HepG2 (cell line): ENCODE measurements around the gene XXYLT1. TPM values are rescaled to one million over a fixed set of nuclear protein-coding genes. Genes with fewer than 3 reads are reported as not detected.
A peak's percentile ranks its signal among the peaks of the same experiment; 100 is the strongest.

Source experiments
- BORCS8-MEF2B ChIP-seq: sonication (generic); formaldehyde crosslinking; IDR thresholded peaks from 2 replicates; pipeline ENCODE4 v1.8.0; 2022; ENCODE audit warnings: mild to moderate bottlenecking, missing genetic modification reagents
- CHCHD3 ChIP-seq: sonication (generic); formaldehyde crosslinking; IDR thresholded peaks from 2 replicates; pipeline ENCODE4 v1.8.0; 2022; ENCODE audit warnings: mild to moderate bottlenecking, missing genetic modification reagents, moderate library complexity
- FOXA3 ChIP-seq: IDR thresholded peaks from 2 replicates; pipeline ENCODE4 v1.6.1; 2016; ENCODE audit warnings: missing genetic modification reagents, missing compliant biosample characterization
- GFI1 ChIP-seq: sonication (generic); formaldehyde crosslinking; IDR thresholded peaks from 2 replicates; pipeline ENCODE4 v1.5.0; 2020; ENCODE audit warnings: missing genetic modification reagents, mild to moderate bottlenecking, borderline replicate concordance
- HOXA9 ChIP-seq: sonication (generic); formaldehyde crosslinking; IDR thresholded peaks from 2 replicates; pipeline ENCODE4 v1.8.1; 2022; ENCODE audit warnings: missing genetic modification reagents, mild to moderate bottlenecking, moderate library complexity, borderline replicate concordance
- KDM3A ChIP-seq: IDR thresholded peaks from 2 replicates; pipeline ENCODE4 v1.6.1; 2018; ENCODE audit warnings: low read depth, missing compliant biosample characterization
- KLF13 ChIP-seq: sonication (generic); formaldehyde crosslinking; IDR thresholded peaks from 2 replicates; pipeline ENCODE4 v1.4.0; 2020; ENCODE audit warnings: mild to moderate bottlenecking, missing genetic modification reagents
- MEIS1 ChIP-seq: sonication (generic); formaldehyde crosslinking; IDR thresholded peaks from 2 replicates; pipeline ENCODE4 v1.9.0; 2021; ENCODE audit warnings: mild to moderate bottlenecking, missing genetic modification reagents, moderate library complexity, borderline replicate concordance
- NPAS2 ChIP-seq: sonication (generic); formaldehyde crosslinking; IDR thresholded peaks from 2 replicates; pipeline ENCODE4 v1.8.0; 2022; ENCODE audit warnings: mild to moderate bottlenecking, missing genetic modification reagents, borderline replicate concordance
- SALL1 ChIP-seq: sonication (generic); formaldehyde crosslinking; IDR thresholded peaks from 2 replicates; pipeline ENCODE4 v1.8.0; 2022; ENCODE audit warnings: mild to moderate bottlenecking, missing genetic modification reagents
- SMAD3 ChIP-seq: sonication (generic); formaldehyde crosslinking; IDR thresholded peaks from 2 replicates; pipeline ENCODE4 v1.4.0; 2020; ENCODE audit warnings: missing genetic modification reagents
- SOX13 ChIP-seq, 3 experiments: fragments of 450-650 bp in 1 of 3; sonication (generic) in 1 of 3; formaldehyde crosslinking in 1 of 3; IDR thresholded peaks in 2 of 3; conservative IDR thresholded peaks in 1 of 3; 2 replicates each; pipeline versions ENCODE4 v1.5.0 to v1.6.1; 2016 to 2020; ENCODE audit warnings: antibody characterized with exemption in 1 of 3, mild to moderate bottlenecking in 1 of 3, missing compliant biosample characterization in 1 of 3, missing genetic modification reagents in 1 of 3, moderate library complexity in 1 of 3
- SOX6 ChIP-seq, 2 experiments: fragments of 450-650 bp in 1 of 2; sonication (generic) in 1 of 2; formaldehyde crosslinking in 1 of 2; IDR thresholded peaks; 2 replicates each; pipeline versions ENCODE4 v1.4.0 to v1.6.1; 2017 to 2020; ENCODE audit warnings: antibody characterized with exemption in 1 of 2, mild to moderate bottlenecking in 1 of 2, missing genetic modification reagents in 1 of 2
- SSRP1 ChIP-seq: IDR thresholded peaks from 2 replicates; pipeline ENCODE4 v1.6.1; 2016; ENCODE audit warnings: control low read depth
- ZNF263 ChIP-seq: sonication (generic); formaldehyde crosslinking; IDR thresholded peaks from 2 replicates; pipeline ENCODE4 v1.4.0; 2020; ENCODE audit warnings: missing genetic modification reagents
- ZNF44 ChIP-seq: sonication (generic); formaldehyde crosslinking; IDR thresholded peaks from 2 replicates; pipeline ENCODE4 v1.5.1; 2020; ENCODE audit warnings: mild to moderate bottlenecking, missing genetic modification reagents
- polyA plus RNA-seq, 8 experiments: library from polyadenylated mRNA; depleted of rRNA in 3 of 8; stranded (reverse) in 7 of 8; unstranded in 1 of 8; fragments of >200 nt; fragmentation: Illumina TruSeq in 4 of 8; extraction: Trizol in 4 of 8; gene quantifications; 2 replicates each; pipeline versions ENCODE4 v1.2.1 to v1.2.3, GENCODE V29; 2011 to 2016; ENCODE audit warnings: low read depth in 4 of 8, missing spikeins in 1 of 8, mixed read lengths in 1 of 8; ENCODE audit not compliant: insufficient read depth in 1 of 8
- total RNA-seq, 5 experiments: library from RNA; depleted of rRNA; stranded (reverse); fragments of >200 nt; fragmentation: Illumina TruSeq; extraction: Trizol; gene quantifications; 2 replicates each; pipeline ENCODE4 v1.2.3, GENCODE V29; 2016; ENCODE audit warnings: low read depth in 1 of 5
- TF ChIP-seq, protein P1 (sequence below): sonication (generic); formaldehyde crosslinking; IDR thresholded peaks from 2 replicates; pipeline ENCODE4 v1.5.1; 2020; ENCODE audit warnings: mild to moderate bottlenecking, missing genetic modification reagents, borderline replicate concordance
- TF ChIP-seq, protein P2 (sequence below): sonication (generic); formaldehyde crosslinking; IDR thresholded peaks from 2 replicates; pipeline ENCODE4 v1.4.0; 2020; ENCODE audit warnings: missing genetic modification reagents
- TF ChIP-seq, protein P3 (sequence below): IDR thresholded peaks from 2 replicates; pipeline ENCODE4 v1.6.1; 2012; ENCODE audit warnings: low read length, improper control_type of control experiment

The XXYLT1 gene
- total and polyA plus RNA-seq, 2 of the 13 experiments (the other 11 are each of a cell fraction or from before 2014, with no cell fraction given) = 17.7 to 19.0 TPM

DNA sequence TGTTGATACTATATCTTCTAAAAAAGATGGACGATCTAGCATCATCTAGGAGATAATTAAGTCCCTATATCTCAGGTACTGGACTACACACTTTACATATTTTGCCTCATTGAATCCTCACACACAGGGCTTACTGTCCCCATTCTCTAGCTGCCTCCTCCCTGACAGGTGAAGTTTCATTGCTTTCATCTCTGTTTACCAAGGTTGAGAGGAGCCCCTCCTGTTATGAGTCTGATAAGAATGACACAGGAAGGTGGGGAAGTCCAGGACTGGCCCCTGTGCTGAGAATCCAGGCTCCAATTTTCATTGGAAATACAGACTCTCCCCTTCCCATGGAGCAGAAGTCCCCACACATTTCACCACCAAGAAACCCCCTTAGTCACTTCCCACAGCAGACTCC lies 105.2 kb downstream of the XXYLT1 start (continued):
- TF ChIP-seq, protein P1, sequence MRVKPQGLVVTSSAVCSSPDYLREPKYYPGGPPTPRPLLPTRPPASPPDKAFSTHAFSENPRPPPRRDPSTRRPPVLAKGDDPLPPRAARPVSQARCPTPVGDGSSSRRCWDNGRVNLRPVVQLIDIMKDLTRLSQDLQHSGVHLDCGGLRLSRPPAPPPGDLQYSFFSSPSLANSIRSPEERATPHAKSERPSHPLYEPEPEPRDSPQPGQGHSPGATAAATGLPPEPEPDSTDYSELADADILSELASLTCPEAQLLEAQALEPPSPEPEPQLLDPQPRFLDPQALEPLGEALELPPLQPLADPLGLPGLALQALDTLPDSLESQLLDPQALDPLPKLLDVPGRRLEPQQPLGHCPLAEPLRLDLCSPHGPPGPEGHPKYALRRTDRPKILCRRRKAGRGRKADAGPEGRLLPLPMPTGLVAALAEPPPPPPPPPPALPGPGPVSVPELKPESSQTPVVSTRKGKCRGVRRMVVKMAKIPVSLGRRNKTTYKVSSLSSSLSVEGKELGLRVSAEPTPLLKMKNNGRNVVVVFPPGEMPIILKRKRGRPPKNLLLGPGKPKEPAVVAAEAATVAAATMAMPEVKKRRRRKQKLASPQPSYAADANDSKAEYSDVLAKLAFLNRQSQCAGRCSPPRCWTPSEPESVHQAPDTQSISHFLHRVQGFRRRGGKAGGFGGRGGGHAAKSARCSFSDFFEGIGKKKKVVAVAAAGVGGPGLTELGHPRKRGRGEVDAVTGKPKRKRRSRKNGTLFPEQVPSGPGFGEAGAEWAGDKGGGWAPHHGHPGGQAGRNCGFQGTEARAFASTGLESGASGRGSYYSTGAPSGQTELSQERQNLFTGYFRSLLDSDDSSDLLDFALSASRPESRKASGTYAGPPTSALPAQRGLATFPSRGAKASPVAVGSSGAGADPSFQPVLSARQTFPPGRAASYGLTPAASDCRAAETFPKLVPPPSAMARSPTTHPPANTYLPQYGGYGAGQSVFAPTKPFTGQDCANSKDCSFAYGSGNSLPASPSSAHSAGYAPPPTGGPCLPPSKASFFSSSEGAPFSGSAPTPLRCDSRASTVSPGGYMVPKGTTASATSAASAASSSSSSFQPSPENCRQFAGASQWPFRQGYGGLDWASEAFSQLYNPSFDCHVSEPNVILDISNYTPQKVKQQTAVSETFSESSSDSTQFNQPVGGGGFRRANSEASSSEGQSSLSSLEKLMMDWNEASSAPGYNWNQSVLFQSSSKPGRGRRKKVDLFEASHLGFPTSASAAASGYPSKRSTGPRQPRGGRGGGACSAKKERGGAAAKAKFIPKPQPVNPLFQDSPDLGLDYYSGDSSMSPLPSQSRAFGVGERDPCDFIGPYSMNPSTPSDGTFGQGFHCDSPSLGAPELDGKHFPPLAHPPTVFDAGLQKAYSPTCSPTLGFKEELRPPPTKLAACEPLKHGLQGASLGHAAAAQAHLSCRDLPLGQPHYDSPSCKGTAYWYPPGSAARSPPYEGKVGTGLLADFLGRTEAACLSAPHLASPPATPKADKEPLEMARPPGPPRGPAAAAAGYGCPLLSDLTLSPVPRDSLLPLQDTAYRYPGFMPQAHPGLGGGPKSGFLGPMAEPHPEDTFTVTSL (CRISPR knock-in tag) = peak; percentile 69; the same call in 1 of the 2 replicates
- TF ChIP-seq SMAD3 (CRISPR knock-in tag) = peak; percentile 42; the same call in 1 of the 2 replicates
- TF ChIP-seq CHCHD3 (CRISPR knock-in tag) = no peak
- no peak for TF ChIP-seq HOXA9
- TF ChIP-seq ZNF263 (CRISPR knock-in tag) = no peak
- peak; percentile 80 for TF ChIP-seq SOX13 (IDR thresholded peaks at IDR 0.05)
- peak in 1 of 2 experiments; percentile 96; a peak in 2 of 4 replicates for TF ChIP-seq SOX13 (CRISPR knock-in tag; conservative IDR thresholded peaks at IDR 0.05 in 1 of 2, IDR thresholded peaks at IDR 0.05 in 1 of 2)
- TF ChIP-seq, protein P2, sequence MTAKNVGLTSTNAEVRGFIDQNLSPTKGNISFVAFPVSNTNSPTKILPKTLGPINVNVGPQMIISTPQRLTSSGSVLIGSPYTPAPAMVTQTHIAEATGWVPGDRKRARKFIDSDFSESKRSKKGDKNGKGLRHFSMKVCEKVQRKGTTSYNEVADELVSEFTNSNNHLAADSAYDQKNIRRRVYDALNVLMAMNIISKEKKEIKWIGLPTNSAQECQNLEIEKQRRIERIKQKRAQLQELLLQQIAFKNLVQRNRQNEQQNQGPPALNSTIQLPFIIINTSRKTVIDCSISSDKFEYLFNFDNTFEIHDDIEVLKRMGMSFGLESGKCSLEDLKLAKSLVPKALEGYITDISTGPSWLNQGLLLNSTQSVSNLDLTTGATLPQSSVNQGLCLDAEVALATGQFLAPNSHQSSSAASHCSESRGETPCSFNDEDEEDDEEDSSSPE (CRISPR knock-in tag) = 0 out of 2 replicates have a peak, but pooled peaks have one; percentile 35
- TF ChIP-seq, protein P3, sequence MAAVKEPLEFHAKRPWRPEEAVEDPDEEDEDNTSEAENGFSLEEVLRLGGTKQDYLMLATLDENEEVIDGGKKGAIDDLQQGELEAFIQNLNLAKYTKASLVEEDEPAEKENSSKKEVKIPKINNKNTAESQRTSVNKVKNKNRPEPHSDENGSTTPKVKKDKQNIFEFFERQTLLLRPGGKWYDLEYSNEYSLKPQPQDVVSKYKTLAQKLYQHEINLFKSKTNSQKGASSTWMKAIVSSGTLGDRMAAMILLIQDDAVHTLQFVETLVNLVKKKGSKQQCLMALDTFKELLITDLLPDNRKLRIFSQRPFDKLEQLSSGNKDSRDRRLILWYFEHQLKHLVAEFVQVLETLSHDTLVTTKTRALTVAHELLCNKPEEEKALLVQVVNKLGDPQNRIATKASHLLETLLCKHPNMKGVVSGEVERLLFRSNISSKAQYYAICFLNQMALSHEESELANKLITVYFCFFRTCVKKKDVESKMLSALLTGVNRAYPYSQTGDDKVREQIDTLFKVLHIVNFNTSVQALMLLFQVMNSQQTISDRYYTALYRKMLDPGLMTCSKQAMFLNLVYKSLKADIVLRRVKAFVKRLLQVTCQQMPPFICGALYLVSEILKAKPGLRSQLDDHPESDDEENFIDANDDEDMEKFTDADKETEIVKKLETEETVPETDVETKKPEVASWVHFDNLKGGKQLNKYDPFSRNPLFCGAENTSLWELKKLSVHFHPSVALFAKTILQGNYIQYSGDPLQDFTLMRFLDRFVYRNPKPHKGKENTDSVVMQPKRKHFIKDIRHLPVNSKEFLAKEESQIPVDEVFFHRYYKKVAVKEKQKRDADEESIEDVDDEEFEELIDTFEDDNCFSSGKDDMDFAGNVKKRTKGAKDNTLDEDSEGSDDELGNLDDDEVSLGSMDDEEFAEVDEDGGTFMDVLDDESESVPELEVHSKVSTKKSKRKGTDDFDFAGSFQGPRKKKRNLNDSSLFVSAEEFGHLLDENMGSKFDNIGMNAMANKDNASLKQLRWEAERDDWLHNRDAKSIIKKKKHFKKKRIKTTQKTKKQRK = no peak
- TF ChIP-seq SOX6 (IDR thresholded peaks at IDR 0.05) = no peak
- TF ChIP-seq SOX6 (CRISPR knock-in tag; IDR thresholded peaks at IDR 0.05) = peak; percentile 94
- TF ChIP-seq BORCS8-MEF2B (CRISPR knock-in tag) = no peak
- TF ChIP-seq SALL1 (CRISPR knock-in tag) = peak; percentile 95
- no peak; the same call in 1 of the 2 replicates for TF ChIP-seq SSRP1 (CRISPR knock-in tag)
- TF ChIP-seq ZNF44 = no peak
- peak; percentile 36; the same call in 1 of the 2 replicates for TF ChIP-seq KDM3A (CRISPR knock-in tag)
- TF ChIP-seq FOXA3 (CRISPR knock-in tag) = peak; percentile 96
- TF ChIP-seq GFI1 (CRISPR knock-in tag) = peak; percentile 59; the same call in 1 of the 2 replicates
- TF ChIP-seq NPAS2 (CRISPR knock-in tag) = no peak
- no peak for TF ChIP-seq KLF13 (CRISPR knock-in tag)
- peak; percentile 92; the same call in 1 of the 2 replicates for TF ChIP-seq MEIS1
